Tibial artery (tissue), 4 donors: ENCODE data around the gene BCAP29.

Experiments
- DNase-seq, 2 donors: peaks; one replicate each; pipeline ENCODE4 v3.0.0-alpha.2; 2019
- H3K27ac ChIP-seq, 2 donors: fragments of 200-600 bp; sonication (generic) in 1 of 2; 1 replicate in 1 of 2; 2 replicates in 1 of 2; pipeline ENCODE4 v1.5.1; 2018 to 2019; ENCODE audit warnings: mild to moderate bottlenecking in 1 of 2
- H3K27me3 ChIP-seq, 2 donors: fragments of 200-600 bp; sonication (generic) in 1 of 2; one replicate each; pipeline versions ENCODE4 v1.5.1 to v1.6.0; 2016 to 2019
- H3K36me3 ChIP-seq, 3 donors: fragments of 200-600 bp; sonication (generic) in 2 of 3; one replicate each; pipeline ENCODE4 v1.5.1; 2016 to 2019; ENCODE audit warnings: mild to moderate bottlenecking in 2 of 3
- H3K4me1 ChIP-seq, 4 donors: fragments of 200-600 bp; sonication (generic) in 2 of 4; 1 replicate in 3 of 4; 2 replicates in 1 of 4; pipeline ENCODE4 v1.5.1; 2016 to 2019
- H3K4me3 ChIP-seq, 2 donors: fragments of 200-600 bp; sonication (generic) in 1 of 2; 1 replicate in 1 of 2; 2 replicates in 1 of 2; pipeline ENCODE4 v1.5.1; 2018 to 2019; ENCODE audit warnings: mild to moderate bottlenecking in 2 of 2
- H3K9me3 ChIP-seq, 3 donors: fragments of 200-600 bp; sonication (generic) in 1 of 3; one replicate each; pipeline ENCODE4 v1.5.1; 2016 to 2019
- CTCF ChIP-seq, 2 experiments: fragments of 200-600 bp in 1 of 2; fragments of 450-650 bp in 1 of 2; IDR thresholded peaks; one replicate each; pipeline ENCODE4 v1.5.1; 2017 to 2019; ENCODE audit warnings: antibody characterized with exemption in 2 of 2, mild to moderate bottlenecking in 1 of 2, moderate library complexity in 1 of 2
- intact Hi-C: fragments of 100-400 bp; cut with DNase I; formaldehyde crosslinking; loops from one replicate; pipeline ENCODE4 v1.15.0; 2023; ENCODE audit warnings: low total_unique reads

The BCAP29 gene

GRCh38 chr7:107594961-107595737 lies 15.1 kb downstream of the BCAP29 start:
- Histone ChIP-seq H3K27ac (peak overlapping the region; percentile 63 to 72), H3K4me1 (peaks cover 0 to 70% (median 28%) of the 10 kb centered on the region in 4 donors), H3K36me3 (peaks cover 0 to 19% (median 14%) of the 10 kb centered on the region in 3 donors), H3K27me3 (no peaks in the 10 kb centered on the region), H3K9me3 (no peaks in the 10 kb centered on the region), H3K4me3 (peak overlapping the region in 1 of 2 donors; percentile 7)
- intact Hi-C loops, result no loop called here
- no peak for DNase-seq
- no peak for TF ChIP-seq CTCF (IDR thresholded peaks at IDR 0.05)

- Histone ChIP-seq H3K27ac (peak overlapping the region; percentile 63 to 72), H3K4me3 (no peak overlapping the region), H3K4me1 (peaks cover 0 to 64% (median 25%) of the 10 kb centered on the region in 4 donors), H3K27me3 (no peaks in the 10 kb centered on the region), H3K36me3 (peaks cover 11 to 36% (median 24%) of the 10 kb centered on the region in 3 donors), H3K9me3 (no peaks in the 10 kb centered on the region)
- no peak for TF ChIP-seq CTCF (IDR thresholded peaks at IDR 0.05)
- DNase-seq, result no peak
- intact Hi-C loops, result no loop called here
Measured at GRCh38 chr7:107596881-107597581, 17.0 kb downstream of the BCAP29 start.

DNA sequence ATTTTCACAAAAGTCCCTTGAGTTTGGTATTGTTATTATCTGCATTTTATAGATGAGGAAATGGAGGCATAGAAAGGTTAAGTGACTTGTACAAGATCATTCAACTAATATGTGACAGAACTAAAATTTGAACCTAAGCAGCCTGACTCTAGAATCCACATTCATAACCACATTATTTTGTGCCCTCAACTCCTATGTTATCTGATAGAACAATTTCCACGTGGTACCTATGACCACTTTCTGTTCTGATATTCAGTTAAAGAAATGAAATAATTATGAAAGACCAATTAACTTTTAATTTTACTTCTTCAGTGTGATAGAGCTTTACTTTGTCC lies 17.5 kb downstream of the BCAP29 start:
- intact Hi-C loops, result no loop called here

GRCh38 chr7:107597953-107598352 lies 17.9 kb downstream of the BCAP29 start:
- no peak for TF ChIP-seq CTCF (IDR thresholded peaks at IDR 0.05)
- H3K4me3 ChIP-seq, result no peak overlapping the region
- no peak for DNase-seq
- H3K27ac ChIP-seq, result no peak overlapping the region
- peaks cover 11 to 39% (median 28%) of the 10 kb centered on the region in 3 donors for H3K36me3 ChIP-seq
- no peaks in the 10 kb centered on the region for H3K27me3 ChIP-seq
- H3K9me3 ChIP-seq, result no peaks in the 10 kb centered on the region
- intact Hi-C loops, result no loop called here
- peaks cover 0 to 55% (median 21%) of the 10 kb centered on the region in 4 donors for H3K4me1 ChIP-seq

More for the DNA sequence above, 17.5 kb downstream of the BCAP29 start:
- H3K27ac ChIP-seq, result no peak overlapping the region
- H3K4me1 ChIP-seq, result peaks cover 0 to 59% (median 23%) of the 10 kb centered on the region in 4 donors
- H3K4me3 ChIP-seq, result no peak overlapping the region
- H3K36me3 ChIP-seq, result peaks cover 11 to 39% (median 27%) of the 10 kb centered on the region in 3 donors
- TF ChIP-seq CTCF (IDR thresholded peaks at IDR 0.05), result no peak
- H3K27me3 ChIP-seq, result no peaks in the 10 kb centered on the region
- no peaks in the 10 kb centered on the region for H3K9me3 ChIP-seq
- no peak for DNase-seq

DNA sequence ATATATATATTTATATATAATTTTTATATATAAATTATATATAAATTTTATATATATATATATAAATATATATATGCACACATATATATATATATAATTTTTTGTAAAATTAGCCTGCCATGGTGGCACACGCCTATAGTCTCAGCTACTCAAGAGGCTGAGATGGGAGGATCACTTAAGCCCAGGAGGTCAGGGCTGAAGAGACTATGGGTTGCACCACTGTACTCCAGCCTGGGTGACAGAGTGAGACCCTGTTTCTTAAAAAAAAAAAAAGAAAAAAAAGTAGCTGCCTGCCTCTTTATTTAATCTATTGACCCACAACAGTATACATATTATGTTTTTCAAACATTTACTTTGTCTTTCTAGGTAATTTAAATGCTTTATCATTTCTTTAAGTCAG lies 19.2 kb downstream of the BCAP29 start:
- peaks cover 11 to 40% (median 36%) of the 10 kb centered on the region in 3 donors for H3K36me3 ChIP-seq
- TF ChIP-seq CTCF (IDR thresholded peaks at IDR 0.05), result no peak
- H3K27me3 ChIP-seq, result no peaks in the 10 kb centered on the region
- no peak overlapping the region for H3K27ac ChIP-seq
- no peak for DNase-seq
- H3K9me3 ChIP-seq, result no peaks in the 10 kb centered on the region
- H3K4me3 ChIP-seq, result no peak overlapping the region
- peaks cover 0 to 42% (median 19%) of the 10 kb centered on the region in 4 donors for H3K4me1 ChIP-seq
- intact Hi-C loops, result no loop called here
